ENCODE results near the gene TNFRSF8. TPM values are rescaled to one million over a fixed set of nuclear protein-coding genes. Genes with fewer than 3 reads are reported as not detected.

The TNFRSF8 gene
- total and polyA plus RNA-seq, 7 donors, result 0.68 to 1.8 (median 0.87) TPM; not detected in 1

DNA sequence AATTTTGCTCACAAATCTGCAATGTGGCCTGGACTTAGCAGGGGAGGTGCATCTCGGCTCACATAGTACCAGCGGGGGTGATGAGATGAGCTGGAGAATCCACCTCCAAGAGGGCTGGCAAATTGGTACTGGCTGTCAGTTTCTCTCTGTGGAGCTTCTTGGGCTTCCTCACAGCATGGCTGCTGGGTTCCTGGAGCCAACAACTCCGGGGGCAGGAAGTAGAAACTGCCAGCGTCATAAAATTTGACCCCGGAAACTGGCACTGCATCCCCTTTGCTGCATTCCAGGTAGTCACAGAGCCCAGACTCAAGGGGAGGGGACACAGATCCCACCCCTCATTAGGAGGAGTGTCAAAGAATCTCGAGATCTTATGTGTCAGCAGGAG is 86.7 kb downstream of the TNFRSF8 start:
- WGBS, 2 donors, result 89 to 92% methylated on average over 6 of the region's 6 CpGs
- no peak overlapping the region for H3K4me3 ChIP-seq
- no peaks in the 10 kb centered on the region for H3K36me3 ChIP-seq
- DNase-seq, result no peak
- H3K27me3 ChIP-seq, result no peaks in the 10 kb centered on the region
- intact Hi-C loops (cut with DNase I), result no loop called here
- no peak for TF ChIP-seq CTCF (IDR thresholded peaks at IDR 0.05)
- no peak for TF ChIP-seq EP300 (IDR thresholded peaks at IDR 0.05)
- no peak for TF ChIP-seq POLR2AphosphoS5 (IDR thresholded peaks at IDR 0.05)
- TF ChIP-seq POLR2A (IDR thresholded peaks at IDR 0.05), result no peak
- peaks cover 0 to 4% (median 0%) of the 10 kb centered on the region in 4 donors for H3K4me1 ChIP-seq
- peaks cover 0 to 2% (median 0%) of the 10 kb centered on the region in 4 donors for H3K9me3 ChIP-seq
- H3K27ac ChIP-seq, result peak overlapping the region in 2 of 4 donors; percentile 21 to 39

DNA sequence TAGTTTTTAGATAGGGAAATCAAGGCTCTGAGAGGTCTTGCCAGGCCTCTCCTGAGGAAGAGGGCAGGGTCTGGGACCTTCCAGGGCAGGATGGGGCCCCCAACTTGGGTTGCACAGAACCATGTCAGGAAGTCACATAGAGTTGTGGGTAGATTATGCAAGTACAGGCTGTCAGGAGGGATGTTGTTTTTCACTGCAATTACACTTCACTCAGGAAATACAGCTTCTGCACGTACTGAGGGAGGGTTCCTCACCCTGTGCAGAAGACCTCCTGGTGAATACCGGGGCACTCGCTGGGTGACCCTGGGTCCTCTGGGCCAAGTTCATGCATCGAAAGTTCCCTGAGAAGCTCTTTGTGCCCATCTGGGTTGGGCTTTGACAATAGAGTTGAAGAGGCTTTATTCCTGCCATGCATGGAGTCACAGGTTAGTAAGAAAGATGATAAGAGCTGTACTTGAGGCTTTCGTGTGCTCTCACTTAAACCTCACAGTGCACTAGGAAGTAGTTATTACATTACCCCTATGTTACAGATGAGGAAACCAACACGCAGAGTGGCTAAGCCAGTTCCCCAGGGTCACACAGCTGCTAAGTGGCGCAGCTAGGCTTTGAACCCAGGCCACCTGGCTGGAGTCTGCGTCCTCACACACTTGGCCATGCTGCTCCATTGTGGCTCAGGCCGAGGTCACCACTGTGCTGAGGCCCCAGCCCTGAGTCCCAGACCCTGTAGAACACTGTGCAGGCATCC is 87.5 kb downstream of the TNFRSF8 start:
- 50 to 79% methylated on average over 9 of the region's 9 CpGs for WGBS, 2 donors

GRCh38 chr1:12151465-12151864 is 88.4 kb downstream of the TNFRSF8 start:
- 96 to 99% methylated on average over 2 of the region's 2 CpGs for WGBS, 2 donors
- H3K4me3 ChIP-seq, result no peak overlapping the region

More for the DNA sequence above, 87.5 kb downstream of the TNFRSF8 start:
- no peak for DNase-seq
- H3K9me3 ChIP-seq, result peaks cover 0 to 2% (median 0%) of the 10 kb centered on the region in 4 donors
- no peak overlapping the region for H3K4me3 ChIP-seq
- TF ChIP-seq POLR2A (IDR thresholded peaks at IDR 0.05), result no peak
- peak in 1 of 4 donors; percentile 36 for TF ChIP-seq POLR2AphosphoS5 (IDR thresholded peaks at IDR 0.05)
- no peak for TF ChIP-seq EP300 (IDR thresholded peaks at IDR 0.05)
- TF ChIP-seq CTCF (IDR thresholded peaks at IDR 0.05), result no peak
- no peaks in the 10 kb centered on the region for H3K27me3 ChIP-seq
- peak overlapping the region in 2 of 4 donors; percentile 21 to 39 for H3K27ac ChIP-seq
- H3K4me1 ChIP-seq, result peaks cover 0 to 4% (median 0%) of the 10 kb centered on the region in 4 donors
- no peaks in the 10 kb centered on the region for H3K36me3 ChIP-seq
- intact Hi-C loops (cut with DNase I), result no loop called here

DNA sequence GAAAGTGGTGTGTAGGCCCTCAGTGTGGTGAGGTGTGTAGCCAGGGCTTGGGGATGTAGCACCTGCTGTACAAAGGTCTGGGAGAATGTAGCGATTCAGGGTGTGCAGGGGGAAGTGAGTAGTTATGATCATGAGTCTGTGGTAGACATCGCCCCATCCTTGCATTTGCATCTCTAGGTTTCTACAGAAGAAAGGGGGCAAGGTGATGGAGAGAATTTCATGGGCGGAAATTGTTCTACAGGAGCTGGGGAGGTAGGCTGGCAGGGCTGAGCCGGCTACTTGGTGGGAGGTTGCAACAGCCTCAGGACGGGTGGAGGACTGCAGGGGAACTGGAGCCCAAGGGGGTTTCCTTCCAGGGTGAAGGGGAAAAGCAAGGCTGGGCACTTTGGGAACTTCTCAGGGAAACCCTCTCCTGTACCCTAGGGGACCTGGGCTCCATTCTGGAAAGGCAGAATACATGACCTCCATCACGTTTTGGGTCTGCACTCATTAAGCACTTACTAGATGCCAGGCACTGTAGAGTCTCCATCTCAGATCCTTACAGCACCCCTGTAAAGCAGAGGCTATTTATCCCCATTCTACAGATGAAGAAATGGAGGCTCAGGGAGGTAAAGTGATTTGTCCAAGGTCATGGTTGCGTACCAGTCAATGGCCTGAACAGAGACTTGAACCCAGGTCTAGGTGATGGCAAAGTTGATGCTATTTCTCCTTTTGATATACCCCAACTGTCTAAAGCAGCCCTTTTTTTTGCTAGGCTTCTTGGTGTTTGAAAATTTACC is 89.2 kb downstream of the TNFRSF8 start:
- intact Hi-C loops (cut with DNase I), result no loop called here
- no peak for DNase-seq
- TF ChIP-seq POLR2A (IDR thresholded peaks at IDR 0.05), result no peak
- TF ChIP-seq POLR2AphosphoS5 (IDR thresholded peaks at IDR 0.05), result no peak
- no peak for TF ChIP-seq CTCF (IDR thresholded peaks at IDR 0.05)
- TF ChIP-seq EP300 (IDR thresholded peaks at IDR 0.05), result no peak
- H3K4me1 ChIP-seq, result peaks cover 0 to 4% (median 0%) of the 10 kb centered on the region in 4 donors
- 69 to 75% methylated on average over 7 of the region's 7 CpGs for WGBS, 2 donors
- H3K9me3 ChIP-seq, result peaks cover 0 to 2% (median 0%) of the 10 kb centered on the region in 4 donors
- H3K36me3 ChIP-seq, result no peaks in the 10 kb centered on the region
- H3K27ac ChIP-seq, result peak overlapping the region; percentile 22 to 58 (median 38)
- H3K27me3 ChIP-seq, result no peaks in the 10 kb centered on the region
- H3K4me3 ChIP-seq, result no peak overlapping the region

More at GRCh38 chr1:12151465-12151864, 88.4 kb downstream of the TNFRSF8 start:
- no peaks in the 10 kb centered on the region for H3K27me3 ChIP-seq
- peak overlapping the region in 1 of 4 donors; percentile 39 for H3K27ac ChIP-seq
- intact Hi-C loops (cut with DNase I), result no loop called here
- TF ChIP-seq POLR2AphosphoS5 (IDR thresholded peaks at IDR 0.05) (no peak), CTCF (IDR thresholded peaks at IDR 0.05) (no peak)
- peaks cover 0 to 2% (median 0%) of the 10 kb centered on the region in 4 donors for H3K9me3 ChIP-seq
- H3K36me3 ChIP-seq, result no peaks in the 10 kb centered on the region
- H3K4me1 ChIP-seq, result peaks cover 0 to 4% (median 0%) of the 10 kb centered on the region in 4 donors
- DNase-seq, result no peak
